ENCODE measurements around the gene DNAH12.
"Not testable (repeated sequence)": the region's sequence is repeated elsewhere in the genome, so short reads cannot be mapped to it uniquely, and the experiment has no call there.

Gene DNAH12

DNA sequence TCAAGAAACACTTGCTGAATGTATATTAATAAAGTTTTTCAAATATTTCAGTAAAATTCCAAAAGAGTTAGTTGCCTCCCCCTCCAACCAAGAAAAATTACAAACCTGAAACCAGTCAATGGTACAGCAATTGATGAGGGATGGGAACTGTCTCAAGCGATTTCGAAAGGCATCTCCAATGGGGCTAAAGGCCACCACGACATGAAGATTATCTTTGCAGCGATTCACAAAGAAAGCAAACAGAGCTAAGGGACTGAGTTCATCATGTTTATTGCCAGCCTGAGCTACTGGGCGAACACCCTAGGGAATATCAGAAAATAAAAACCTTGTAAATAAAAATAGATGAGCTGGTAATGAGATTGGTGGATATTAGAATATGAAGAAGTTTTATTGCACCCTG, 152.4 kb downstream of the DNAH12 start:
- H3K36me3 ChIP-seq (ENCODE audit: control insufficient read depth, insufficient read depth, low read length): no peaks in the 10 kb centered on the region
- H3K9me3 ChIP-seq (ENCODE audit: control insufficient read depth, low read length): no peaks in the 10 kb centered on the region
- H3K4me3 ChIP-seq (ENCODE audit: low read length): no peak overlapping the region
- H3K9ac ChIP-seq (ENCODE audit: low read length): no peak overlapping the region
- no peaks in the 10 kb centered on the region for H3K27me3 ChIP-seq (ENCODE audit: control insufficient read depth, insufficient read depth, low read length)
- no peaks in the 10 kb centered on the region for H3K4me1 ChIP-seq (ENCODE audit: control insufficient read depth, insufficient read depth, low read length)

DNA sequence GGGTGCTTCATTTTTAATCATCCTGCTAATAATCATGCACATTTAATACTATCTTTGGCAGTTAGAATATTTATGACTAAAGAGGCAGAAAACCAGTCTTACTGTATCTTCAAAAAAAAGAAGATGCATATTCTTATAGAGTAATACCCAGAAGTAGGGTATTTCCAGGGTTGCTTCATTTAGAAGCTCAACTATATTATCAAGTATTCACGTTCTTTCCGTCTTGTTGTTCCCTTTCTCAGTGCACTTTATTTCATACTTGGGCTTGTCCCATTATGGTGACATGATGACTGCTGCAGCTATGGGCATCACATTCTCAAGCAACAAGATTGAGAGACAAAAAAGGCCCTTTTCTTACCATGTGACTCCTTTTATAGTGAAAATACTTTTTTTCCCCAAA, 154.9 kb downstream of the DNAH12 start:
- Histone ChIP-seq H3K4me1 (ENCODE audit: control insufficient read depth, insufficient read depth, low read length) (no peaks in the 10 kb centered on the region), H3K9ac (ENCODE audit: low read length) (no peak overlapping the region), H3K9me3 (ENCODE audit: control insufficient read depth, low read length) (no peaks in the 10 kb centered on the region), H3K27me3 (ENCODE audit: control insufficient read depth, insufficient read depth, low read length) (no peaks in the 10 kb centered on the region), H3K4me3 (ENCODE audit: low read length) (no peak overlapping the region), H3K36me3 (ENCODE audit: control insufficient read depth, insufficient read depth, low read length) (no peaks in the 10 kb centered on the region)

DNA sequence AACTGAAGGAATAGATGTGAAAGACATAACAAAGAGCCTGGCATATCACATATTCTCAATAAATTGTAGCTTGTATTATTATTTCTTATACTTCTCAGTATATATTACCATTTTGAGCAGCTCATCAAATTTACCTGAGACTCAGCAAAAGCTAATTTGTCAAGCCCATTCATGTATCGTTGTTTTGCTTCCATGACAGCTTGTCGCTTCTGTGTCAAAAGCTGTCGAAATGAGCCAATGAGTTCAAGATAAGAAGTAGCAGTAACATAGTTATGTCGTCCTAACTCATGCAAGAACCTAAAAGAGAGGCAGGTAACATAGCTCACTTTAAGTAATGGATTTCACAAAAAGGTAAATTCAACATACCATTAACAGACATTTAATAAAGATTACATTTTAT, 157.8 kb downstream of the DNAH12 start:
- no peaks in the 10 kb centered on the region for H3K4me1 ChIP-seq (ENCODE audit: control insufficient read depth, insufficient read depth, low read length)
- H3K9ac ChIP-seq (ENCODE audit: low read length): no peak overlapping the region
- no peaks in the 10 kb centered on the region for H3K36me3 ChIP-seq (ENCODE audit: control insufficient read depth, insufficient read depth, low read length)

GRCh38 chr3:57385498-57385897, 158.6 kb downstream of the DNAH12 start:
- no peak overlapping the region for H3K4me3 ChIP-seq (ENCODE audit: low read length)
- H3K9me3 ChIP-seq (ENCODE audit: control insufficient read depth, low read length): no peaks in the 10 kb centered on the region
- H3K9ac ChIP-seq (ENCODE audit: low read length): no peak overlapping the region
- H3K4me1 ChIP-seq (ENCODE audit: control insufficient read depth, insufficient read depth, low read length): no peaks in the 10 kb centered on the region
- no peaks in the 10 kb centered on the region for H3K27me3 ChIP-seq (ENCODE audit: control insufficient read depth, insufficient read depth, low read length)
- no peaks in the 10 kb centered on the region for H3K36me3 ChIP-seq (ENCODE audit: control insufficient read depth, insufficient read depth, low read length)

More for the DNA sequence above, 157.8 kb downstream of the DNAH12 start:
- no peak overlapping the region for H3K4me3 ChIP-seq (ENCODE audit: low read length)
- H3K27me3 ChIP-seq (ENCODE audit: control insufficient read depth, insufficient read depth, low read length): no peaks in the 10 kb centered on the region
- H3K9me3 ChIP-seq (ENCODE audit: control insufficient read depth, low read length): no peaks in the 10 kb centered on the region

- Histone ChIP-seq H3K9ac (ENCODE audit: low read length) (no peak overlapping the region), H3K27me3 (ENCODE audit: control insufficient read depth, insufficient read depth, low read length) (peaks cover under 1% of the 10 kb centered on the region), H3K9me3 (ENCODE audit: control insufficient read depth, low read length) (no peaks in the 10 kb centered on the region), H3K4me3 (ENCODE audit: low read length) (no peak overlapping the region), H3K36me3 (ENCODE audit: control insufficient read depth, insufficient read depth, low read length) (no peaks in the 10 kb centered on the region), H3K4me1 (ENCODE audit: control insufficient read depth, insufficient read depth, low read length) (no peaks in the 10 kb centered on the region)
Measured at GRCh38 chr3:57383838-57384237, 160.3 kb downstream of the DNAH12 start.

- no peak overlapping the region for H3K4me3 ChIP-seq (ENCODE audit: low read length)
- H3K9ac ChIP-seq (ENCODE audit: low read length): no peak overlapping the region
- H3K9me3 ChIP-seq (ENCODE audit: control insufficient read depth, low read length): no peaks in the 10 kb centered on the region
- H3K4me1 ChIP-seq (ENCODE audit: control insufficient read depth, insufficient read depth, low read length): no peaks in the 10 kb centered on the region
- peaks cover 4% of the 10 kb centered on the region for H3K27me3 ChIP-seq (ENCODE audit: control insufficient read depth, insufficient read depth, low read length)
- H3K36me3 ChIP-seq (ENCODE audit: control insufficient read depth, insufficient read depth, low read length): no peaks in the 10 kb centered on the region
Measured at GRCh38 chr3:57383406-57383805, 160.7 kb downstream of the DNAH12 start.

DNA sequence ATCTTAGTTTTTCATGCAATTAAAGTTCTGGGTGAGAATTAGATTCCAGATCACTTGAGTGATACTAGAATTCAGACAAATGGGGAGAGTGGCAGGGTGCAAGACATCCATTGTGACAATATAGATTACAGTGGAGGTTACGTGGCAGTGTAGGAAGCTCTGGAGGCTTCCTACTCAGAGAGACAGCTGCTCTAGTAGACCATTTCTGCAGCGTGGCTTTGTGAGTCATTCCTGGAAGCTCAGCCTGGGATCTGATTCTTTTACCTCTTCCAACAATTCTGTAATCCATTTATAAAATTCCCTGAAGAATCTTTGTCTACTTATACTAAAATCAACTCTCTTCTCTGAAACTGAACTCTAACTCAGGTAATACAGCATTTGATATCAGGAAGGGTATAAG, 161.2 kb downstream of the DNAH12 start:
- Histone ChIP-seq H3K9ac (ENCODE audit: low read length) (no peak overlapping the region), H3K4me3 (ENCODE audit: low read length) (no peak overlapping the region), H3K9me3 (ENCODE audit: control insufficient read depth, low read length) (no peaks in the 10 kb centered on the region), H3K36me3 (ENCODE audit: control insufficient read depth, insufficient read depth, low read length) (no peaks in the 10 kb centered on the region), H3K4me1 (ENCODE audit: control insufficient read depth, insufficient read depth, low read length) (no peaks in the 10 kb centered on the region), H3K27me3 (ENCODE audit: control insufficient read depth, insufficient read depth, low read length) (peaks cover 4% of the 10 kb centered on the region)

GRCh38 chr3:57370341-57370740, 173.8 kb downstream of the DNAH12 start:
- Histone ChIP-seq H3K27me3 (ENCODE audit: control insufficient read depth, insufficient read depth, low read length) (no peaks in the 10 kb centered on the region), H3K4me3 (ENCODE audit: low read length) (no peak overlapping the region), H3K36me3 (ENCODE audit: control insufficient read depth, insufficient read depth, low read length) (no peaks in the 10 kb centered on the region), H3K9ac (ENCODE audit: low read length) (no peak overlapping the region), H3K9me3 (ENCODE audit: control insufficient read depth, low read length) (no peaks in the 10 kb centered on the region), H3K4me1 (ENCODE audit: control insufficient read depth, insufficient read depth, low read length) (no peaks in the 10 kb centered on the region)

GRCh38 chr3:57365089-57365488, 179.1 kb downstream of the DNAH12 start:
- H3K4me3 ChIP-seq (ENCODE audit: low read length); H3K36me3 ChIP-seq (ENCODE audit: control insufficient read depth, insufficient read depth, low read length); H3K9ac ChIP-seq (ENCODE audit: low read length); H3K4me1 ChIP-seq (ENCODE audit: control insufficient read depth, insufficient read depth, low read length); H3K9me3 ChIP-seq (ENCODE audit: control insufficient read depth, low read length); H3K27me3 ChIP-seq (ENCODE audit: control insufficient read depth, insufficient read depth, low read length): not testable (repeated sequence)

DNA sequence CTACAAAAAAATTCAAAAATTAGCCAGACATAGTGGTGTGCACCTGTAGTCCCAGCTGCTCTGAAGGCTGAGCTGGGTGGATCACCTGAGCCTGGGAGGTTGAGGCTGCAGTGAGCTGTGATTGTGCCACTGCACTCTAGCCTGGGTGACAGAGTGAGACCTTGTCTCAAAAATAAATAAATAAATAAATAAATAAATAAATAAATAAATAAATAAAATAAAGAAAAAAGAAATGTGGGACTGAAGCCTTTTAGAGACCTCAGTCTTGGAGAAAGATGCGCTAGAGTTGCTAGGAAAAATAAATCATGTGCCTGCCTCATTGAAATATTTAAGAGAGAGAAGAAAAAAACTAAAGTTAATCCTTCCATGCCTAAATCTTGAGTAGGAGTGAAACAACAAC, 187.9 kb downstream of the DNAH12 start:
- not testable (repeated sequence) for H3K27me3 ChIP-seq (ENCODE audit: control insufficient read depth, insufficient read depth, low read length); H3K9ac ChIP-seq (ENCODE audit: low read length); H3K36me3 ChIP-seq (ENCODE audit: control insufficient read depth, insufficient read depth, low read length); H3K4me3 ChIP-seq (ENCODE audit: low read length); H3K9me3 ChIP-seq (ENCODE audit: control insufficient read depth, low read length); H3K4me1 ChIP-seq (ENCODE audit: control insufficient read depth, insufficient read depth, low read length)

GRCh38 chr3:57354768-57355167, 189.4 kb downstream of the DNAH12 start:
- Histone ChIP-seq H3K9me3 (ENCODE audit: control insufficient read depth, low read length) (no peaks in the 10 kb centered on the region), H3K9ac (ENCODE audit: low read length) (no peak overlapping the region), H3K4me1 (ENCODE audit: control insufficient read depth, insufficient read depth, low read length) (no peaks in the 10 kb centered on the region), H3K4me3 (ENCODE audit: low read length) (no peak overlapping the region), H3K27me3 (ENCODE audit: control insufficient read depth, insufficient read depth, low read length) (no peaks in the 10 kb centered on the region), H3K36me3 (ENCODE audit: control insufficient read depth, insufficient read depth, low read length) (no peaks in the 10 kb centered on the region)

GRCh38 chr3:57350271-57350670, 193.9 kb downstream of the DNAH12 start:
- H3K9me3 ChIP-seq (ENCODE audit: control insufficient read depth, low read length): no peaks in the 10 kb centered on the region
- no peaks in the 10 kb centered on the region for H3K36me3 ChIP-seq (ENCODE audit: control insufficient read depth, insufficient read depth, low read length)
- no peak overlapping the region for H3K4me3 ChIP-seq (ENCODE audit: low read length)
- no peaks in the 10 kb centered on the region for H3K27me3 ChIP-seq (ENCODE audit: control insufficient read depth, insufficient read depth, low read length)
- no peak overlapping the region for H3K9ac ChIP-seq (ENCODE audit: low read length)
- no peaks in the 10 kb centered on the region for H3K4me1 ChIP-seq (ENCODE audit: control insufficient read depth, insufficient read depth, low read length)

- H3K27me3 ChIP-seq (ENCODE audit: control insufficient read depth, insufficient read depth, low read length); H3K9me3 ChIP-seq (ENCODE audit: control insufficient read depth, low read length); H3K4me1 ChIP-seq (ENCODE audit: control insufficient read depth, insufficient read depth, low read length): not testable (repeated sequence)
Measured at GRCh38 chr3:57339071-57339642, 205.0 kb downstream of the DNAH12 start.

More at GRCh38 chr3:57339071-57339642, 205.0 kb downstream of the DNAH12 start:
- not testable (repeated sequence) for H3K4me3 ChIP-seq (ENCODE audit: low read length); H3K36me3 ChIP-seq (ENCODE audit: control insufficient read depth, insufficient read depth, low read length); H3K9ac ChIP-seq (ENCODE audit: low read length)
